Measurements from ENCODE around the gene CNTN1.

DNA sequence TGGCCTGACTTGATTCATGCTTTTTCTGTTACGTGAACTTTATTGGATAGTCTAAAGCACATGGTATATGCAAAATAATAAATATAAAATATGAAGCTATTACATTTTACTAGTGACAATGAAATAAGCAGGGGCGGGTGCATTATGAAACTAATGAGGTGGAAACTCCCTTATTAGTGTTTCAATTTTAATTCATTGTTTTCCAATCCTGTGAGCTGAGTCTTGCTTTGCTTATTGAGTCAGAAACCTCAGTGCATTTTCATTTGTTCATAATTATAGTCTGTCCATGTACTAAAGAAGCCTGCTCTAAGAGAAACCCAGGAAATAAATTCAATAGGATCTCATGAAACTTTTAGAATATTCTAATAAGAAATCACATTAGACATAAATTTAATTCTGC, 78.5 kb downstream of the CNTN1 start:
- TF ChIP-seq, protein P1, sequence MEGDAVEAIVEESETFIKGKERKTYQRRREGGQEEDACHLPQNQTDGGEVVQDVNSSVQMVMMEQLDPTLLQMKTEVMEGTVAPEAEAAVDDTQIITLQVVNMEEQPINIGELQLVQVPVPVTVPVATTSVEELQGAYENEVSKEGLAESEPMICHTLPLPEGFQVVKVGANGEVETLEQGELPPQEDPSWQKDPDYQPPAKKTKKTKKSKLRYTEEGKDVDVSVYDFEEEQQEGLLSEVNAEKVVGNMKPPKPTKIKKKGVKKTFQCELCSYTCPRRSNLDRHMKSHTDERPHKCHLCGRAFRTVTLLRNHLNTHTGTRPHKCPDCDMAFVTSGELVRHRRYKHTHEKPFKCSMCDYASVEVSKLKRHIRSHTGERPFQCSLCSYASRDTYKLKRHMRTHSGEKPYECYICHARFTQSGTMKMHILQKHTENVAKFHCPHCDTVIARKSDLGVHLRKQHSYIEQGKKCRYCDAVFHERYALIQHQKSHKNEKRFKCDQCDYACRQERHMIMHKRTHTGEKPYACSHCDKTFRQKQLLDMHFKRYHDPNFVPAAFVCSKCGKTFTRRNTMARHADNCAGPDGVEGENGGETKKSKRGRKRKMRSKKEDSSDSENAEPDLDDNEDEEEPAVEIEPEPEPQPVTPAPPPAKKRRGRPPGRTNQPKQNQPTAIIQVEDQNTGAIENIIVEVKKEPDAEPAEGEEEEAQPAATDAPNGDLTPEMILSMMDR (conservative IDR thresholded peaks at IDR 0.05) = no peak
- TF ChIP-seq ZFX (IDR thresholded peaks at IDR 0.05) = no peak
